Glomerular visceral epithelial cell (primary cell): Measurements from ENCODE around the gene MOCOS.
"Not testable (repeated sequence)": the region's sequence is repeated elsewhere in the genome, so short reads cannot be mapped to it uniquely, and the experiment has no call there.

Source experiments
- DNase-seq: peaks from one replicate; pipeline ENCODE4 v3.0.0-alpha.2; 2016; ENCODE audit errors: extremely low spot score

Gene MOCOS

DNA sequence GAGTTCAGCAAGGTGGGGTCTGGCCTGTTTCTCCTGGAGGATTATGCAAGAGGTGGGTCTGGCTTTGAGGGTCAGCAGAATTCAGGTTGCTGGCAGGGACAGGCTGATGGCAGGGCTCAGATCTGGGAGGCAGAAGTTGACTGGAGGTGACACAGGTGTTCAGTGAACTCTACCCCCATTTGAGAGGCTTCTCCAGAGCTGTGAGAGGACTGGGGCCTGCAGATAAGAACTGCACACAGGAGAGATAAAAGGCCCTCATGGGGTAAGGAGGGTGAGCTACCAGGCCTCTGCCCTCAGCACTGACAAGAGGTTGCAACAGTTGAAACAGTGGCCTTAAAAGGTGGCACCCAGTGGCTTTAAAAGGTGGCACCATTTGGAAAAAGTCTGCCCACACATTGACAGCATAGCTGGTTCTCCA, 13.1 kb downstream of the MOCOS start:
- no peak for DNase-seq

DNA sequence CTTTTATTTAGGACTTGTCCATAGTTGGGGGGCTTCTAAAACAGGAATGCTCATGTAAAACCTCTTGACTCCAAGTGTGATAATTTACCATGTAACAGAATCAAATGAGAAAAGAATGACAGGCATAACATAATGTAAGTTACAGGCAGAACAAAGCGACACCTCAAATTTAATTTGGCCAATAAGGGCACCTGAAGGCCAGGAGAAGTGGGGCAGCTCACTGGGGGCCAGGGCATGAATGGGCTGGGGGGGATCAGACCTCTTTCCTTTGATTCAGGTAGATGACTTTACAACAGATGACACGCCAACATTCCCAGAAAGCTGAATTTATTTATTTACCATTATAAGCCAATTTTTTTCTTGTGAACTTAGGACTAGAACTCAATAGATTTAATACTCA, 14.5 kb downstream of the MOCOS start:
- DNase-seq: no peak

DNA sequence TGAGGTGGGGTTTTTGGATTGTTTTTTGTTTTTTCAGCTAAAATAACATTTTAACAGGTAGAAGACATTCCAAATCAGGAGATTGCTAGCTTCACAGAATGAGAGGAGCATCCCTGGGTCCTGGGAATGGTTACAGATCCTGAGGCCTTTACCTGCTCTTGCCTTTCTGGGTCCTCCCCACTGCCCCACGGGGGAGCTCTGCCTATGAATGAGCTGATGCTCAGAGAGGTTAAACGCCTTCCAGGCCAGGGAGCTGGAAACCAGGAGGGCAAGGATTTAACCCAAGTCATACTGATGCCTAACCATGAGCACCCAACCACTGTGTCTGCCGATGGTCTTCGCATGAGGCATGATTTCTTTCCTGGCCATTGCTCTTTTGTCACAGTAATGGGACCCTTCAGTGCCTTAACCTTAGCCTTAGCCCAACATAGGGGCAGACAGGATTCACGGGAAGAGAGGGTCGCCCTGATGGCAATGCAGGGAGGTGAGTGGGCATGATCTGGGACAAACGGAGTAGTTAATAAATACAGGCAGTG, 16.1 kb downstream of the MOCOS start:
- DNase-seq: no peak

DNA sequence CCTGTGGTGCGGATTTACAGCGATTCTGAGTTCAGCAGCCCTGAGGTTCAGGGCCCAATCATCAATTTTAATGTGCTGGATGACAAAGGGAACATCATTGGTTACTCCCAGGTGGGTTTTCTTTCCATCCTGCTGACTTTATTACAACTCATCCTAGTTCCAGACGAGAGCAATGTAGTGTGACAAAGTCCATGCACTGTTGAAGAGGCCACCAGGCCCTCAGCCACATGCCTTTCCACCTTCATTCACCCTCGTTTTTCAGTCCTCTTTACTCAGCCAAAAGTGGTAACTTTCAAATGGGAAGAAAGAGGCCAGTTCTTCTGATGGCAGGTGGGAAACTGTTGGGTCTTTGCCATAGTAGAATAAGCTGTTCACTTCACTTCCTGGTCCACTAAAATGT, 17.9 kb downstream of the MOCOS start:
- DNase-seq: no peak

DNA sequence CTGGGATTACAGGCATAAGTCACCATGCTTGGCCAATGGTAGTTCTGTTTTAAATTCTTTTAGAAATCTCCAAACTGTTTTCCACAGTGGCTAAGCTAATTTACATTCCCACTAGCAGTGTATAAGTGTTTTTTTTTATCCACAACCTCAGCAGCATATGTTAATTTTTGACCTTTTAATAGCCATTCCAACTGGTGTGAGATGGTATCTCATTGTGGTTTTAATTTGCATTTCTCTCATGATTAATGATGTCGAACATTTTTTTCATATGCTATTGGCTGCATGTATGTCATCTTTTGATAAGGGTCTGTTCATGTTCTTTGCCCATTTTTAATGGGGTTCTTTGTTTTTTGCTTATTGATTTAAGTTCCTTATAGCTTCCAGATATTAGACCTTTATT, 20.0 kb downstream of the MOCOS start:
- no peak for DNase-seq

DNA sequence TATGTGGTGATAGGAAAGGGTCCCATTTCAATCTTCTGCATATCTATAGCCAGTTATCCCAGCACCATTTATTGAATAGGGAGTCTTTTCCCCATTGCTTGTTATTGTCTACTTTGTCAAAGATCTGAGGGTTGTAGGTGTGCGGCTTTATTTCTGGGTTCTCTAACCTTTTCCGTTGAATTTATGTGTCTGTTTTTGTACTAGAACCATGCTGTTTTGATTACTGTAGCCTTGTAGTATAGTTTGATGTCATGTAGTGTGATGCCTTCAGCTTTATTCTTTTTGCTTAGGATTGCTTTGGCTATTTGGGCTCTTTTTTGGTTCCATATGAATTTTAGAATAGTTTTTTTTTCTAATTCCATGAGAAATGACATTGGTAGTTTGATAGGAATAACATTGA, 20.7 kb downstream of the MOCOS start:
- not testable (repeated sequence) for DNase-seq

DNA sequence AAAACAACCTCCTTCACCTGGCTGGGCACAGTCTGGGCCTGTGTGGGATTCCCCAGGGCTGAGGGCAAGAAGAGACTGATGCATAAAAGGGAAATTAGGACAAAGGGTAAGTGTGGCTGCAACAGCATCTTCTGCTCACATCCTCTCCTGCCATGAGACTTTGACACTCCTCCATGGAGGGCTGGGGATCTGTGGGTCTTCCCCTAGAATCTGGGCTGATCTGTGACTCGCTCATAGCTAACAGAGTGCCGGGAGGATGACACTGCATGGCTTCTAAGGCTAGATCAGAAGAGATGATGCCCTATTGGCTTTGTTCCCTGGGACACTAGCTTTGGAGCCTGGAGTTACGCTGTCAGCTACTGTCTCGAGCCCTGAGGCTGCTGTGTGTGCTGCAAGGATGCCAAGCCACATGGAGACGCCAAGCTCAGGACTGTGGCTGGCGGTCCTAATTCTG, 24.3 kb downstream of the MOCOS start:
- peak; percentile 56 for DNase-seq

DNA sequence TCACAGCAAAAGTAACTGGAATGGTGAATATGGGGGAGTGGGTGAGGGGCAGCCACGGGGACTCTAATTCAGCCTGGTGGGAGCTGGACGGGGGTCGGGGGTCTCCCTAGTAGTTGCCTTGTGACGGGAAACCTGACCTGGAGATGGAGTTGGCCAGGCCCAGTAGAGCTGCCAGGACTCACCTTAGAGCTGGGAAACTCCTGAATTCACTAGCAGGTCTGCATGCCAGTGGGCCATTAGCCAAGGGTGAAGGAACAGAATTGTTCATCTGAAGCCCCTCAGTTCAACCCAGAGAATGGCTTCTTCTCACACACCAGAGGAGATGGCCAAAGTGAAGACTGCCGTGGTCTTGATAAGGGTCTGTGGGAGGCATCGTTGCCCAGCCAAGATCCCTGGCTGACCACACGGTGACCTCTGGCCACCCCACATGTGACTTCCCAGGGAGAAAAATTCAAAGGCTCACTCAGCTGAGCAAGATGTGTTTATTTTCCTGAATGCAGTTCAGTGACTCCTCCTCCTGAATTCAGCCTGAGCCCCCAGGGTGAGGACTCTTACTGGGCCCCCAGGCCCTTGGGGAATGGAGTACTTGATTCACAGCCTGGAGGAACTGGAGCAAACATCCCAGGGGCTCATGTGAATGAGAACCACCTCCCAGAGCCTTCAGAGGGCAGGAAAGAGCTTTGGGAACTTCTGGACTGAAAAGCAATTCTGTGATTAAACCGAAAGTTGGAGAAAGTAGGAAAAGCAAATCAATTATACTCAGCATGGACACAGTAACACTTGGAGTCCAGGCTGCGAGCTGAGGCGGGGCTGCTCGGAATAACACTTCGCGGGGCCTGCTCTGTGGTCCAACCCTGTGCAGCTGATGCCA, 25.2 kb downstream of the MOCOS start:
- DNase-seq: no peak

DNA sequence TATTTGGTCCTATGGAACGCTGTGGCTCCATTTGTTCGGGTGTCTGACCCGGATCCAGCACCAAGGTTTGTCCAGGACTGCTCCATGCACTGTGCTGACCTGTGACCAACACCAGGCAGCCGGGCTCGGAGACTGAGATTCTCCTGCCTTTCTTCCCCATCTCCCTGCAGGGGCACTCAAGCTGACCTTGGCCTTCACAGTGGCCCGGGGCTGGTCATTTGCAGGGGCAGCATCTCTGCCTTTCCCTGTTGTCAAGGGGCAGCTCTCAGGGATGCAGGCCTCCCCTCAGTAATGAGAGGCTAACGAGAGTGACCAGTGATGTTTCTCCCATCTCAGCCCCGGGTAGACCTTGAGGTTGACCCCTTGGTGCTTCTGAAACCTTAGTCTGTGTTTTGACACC, 27.5 kb downstream of the MOCOS start:
- DNase-seq: no peak

DNA sequence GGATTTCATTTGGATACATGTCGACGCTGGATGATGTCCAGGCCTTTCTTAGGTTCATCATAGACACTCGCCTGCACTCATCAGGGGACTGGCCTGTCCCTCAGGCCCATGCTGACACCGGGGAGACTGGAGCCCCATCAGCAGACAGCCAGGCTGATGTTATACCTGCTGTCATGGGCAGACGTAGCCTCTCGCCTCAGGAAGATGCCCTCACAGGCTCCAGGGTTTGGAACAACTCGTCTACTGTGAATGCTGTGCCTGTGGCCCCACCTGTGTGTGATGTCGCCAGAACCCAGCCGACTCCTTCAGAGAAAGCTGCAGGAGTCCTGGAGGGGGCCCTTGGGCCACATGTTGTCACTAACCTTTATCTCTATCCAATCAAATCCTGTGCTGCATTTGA, 28.3 kb downstream of the MOCOS start:
- no peak for DNase-seq

DNA sequence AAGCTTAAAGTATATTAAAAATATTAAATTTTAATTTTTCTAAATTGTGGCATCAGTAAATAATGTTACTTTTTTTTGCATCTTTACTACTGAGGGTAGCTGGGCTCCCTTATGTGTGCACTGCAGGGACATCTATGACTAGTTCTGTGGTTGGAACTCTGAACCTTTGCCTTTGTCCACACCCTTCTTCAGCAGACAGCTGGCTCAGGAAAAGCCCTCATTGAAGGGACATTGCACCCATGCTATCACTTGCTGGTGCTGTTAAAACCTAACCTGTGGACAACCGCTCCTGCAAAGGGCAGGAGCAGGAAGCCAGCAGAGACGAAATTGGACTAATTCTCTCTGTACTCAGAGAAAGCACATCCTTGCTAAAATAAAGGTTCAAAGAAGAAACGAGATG, 30.1 kb downstream of the MOCOS start:
- no peak for DNase-seq

DNA sequence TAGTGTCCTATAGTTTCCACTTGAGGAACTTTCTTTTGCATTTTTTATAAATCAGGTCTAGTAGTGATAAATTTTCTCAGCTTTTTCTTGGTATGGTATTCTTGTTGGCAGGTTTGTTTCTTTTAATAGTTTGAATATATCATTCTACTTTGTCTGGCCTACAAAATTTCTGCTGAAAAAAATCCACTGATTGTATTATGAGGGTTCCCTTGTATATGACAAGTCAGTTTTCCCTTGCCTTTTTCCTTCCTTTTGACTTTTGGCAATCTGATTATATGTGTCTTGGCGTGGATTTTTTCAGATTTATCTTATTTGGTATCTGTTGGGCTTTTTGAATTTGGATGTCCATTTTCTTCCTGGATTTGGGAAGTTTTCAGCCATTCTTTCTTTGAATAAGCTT, 41.9 kb downstream of the MOCOS start:
- no peak for DNase-seq

DNA sequence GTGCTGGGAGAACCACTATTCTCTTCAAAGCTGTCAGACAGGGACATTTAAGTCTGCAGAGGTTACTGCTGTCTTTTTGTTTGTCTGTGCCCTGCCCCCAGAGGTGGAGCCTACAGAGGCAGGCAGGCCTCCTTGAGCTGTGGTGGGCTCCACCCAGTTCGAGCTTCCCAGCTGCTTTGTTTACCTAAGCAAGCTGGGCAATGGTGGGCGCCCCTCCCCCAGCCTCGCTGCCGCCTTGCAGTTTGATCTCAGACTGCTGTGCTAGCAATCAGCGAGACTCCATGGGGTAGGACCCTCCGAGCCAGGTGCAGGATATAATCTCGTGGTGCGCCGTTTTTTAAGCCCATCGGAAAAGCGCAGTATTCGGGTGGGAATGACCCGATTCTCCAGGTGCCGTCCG, 53.2 kb downstream of the MOCOS start:
- DNase-seq: not testable (repeated sequence)

DNA sequence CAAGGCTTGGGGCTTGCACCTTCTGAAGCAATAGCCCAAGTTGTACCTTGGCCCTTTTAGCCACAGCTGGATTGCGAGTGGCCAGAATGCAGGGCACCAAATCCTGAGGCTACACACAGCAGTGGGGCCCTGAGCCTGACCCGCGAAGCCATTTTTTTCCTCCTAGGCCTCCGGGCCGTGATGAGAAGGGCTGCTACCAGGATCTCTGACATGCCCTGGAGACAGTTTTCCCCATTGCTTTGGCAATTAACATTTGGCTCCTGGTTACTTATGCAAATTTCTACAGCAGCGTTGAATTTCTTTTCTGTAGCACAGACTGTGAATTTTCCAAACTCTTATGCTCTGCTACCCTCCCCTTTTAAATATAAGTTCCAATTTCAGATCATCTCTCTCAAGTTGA, 54.5 kb downstream of the MOCOS start:
- DNase-seq: no peak

DNA sequence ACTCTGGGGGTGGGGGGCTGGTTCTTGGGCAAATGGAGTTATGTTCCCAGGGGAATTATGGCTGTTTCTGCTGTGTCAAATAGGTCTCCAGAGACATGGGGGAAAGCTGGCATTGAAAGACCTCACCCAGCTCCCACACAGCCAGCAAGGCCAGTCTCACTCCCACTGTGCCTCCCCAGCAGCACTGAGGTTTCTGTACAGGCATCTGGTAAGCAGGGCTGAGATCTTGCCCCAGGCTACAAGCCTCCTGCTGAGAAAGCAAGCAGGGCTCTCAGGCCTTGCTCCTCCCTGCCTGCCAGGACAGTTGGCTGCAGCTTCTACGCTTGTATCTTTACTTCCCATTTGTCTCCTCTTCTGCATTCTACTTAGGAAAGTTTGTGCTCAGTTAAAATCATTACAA, 59.7 kb downstream of the MOCOS start:
- no peak for DNase-seq

DNA sequence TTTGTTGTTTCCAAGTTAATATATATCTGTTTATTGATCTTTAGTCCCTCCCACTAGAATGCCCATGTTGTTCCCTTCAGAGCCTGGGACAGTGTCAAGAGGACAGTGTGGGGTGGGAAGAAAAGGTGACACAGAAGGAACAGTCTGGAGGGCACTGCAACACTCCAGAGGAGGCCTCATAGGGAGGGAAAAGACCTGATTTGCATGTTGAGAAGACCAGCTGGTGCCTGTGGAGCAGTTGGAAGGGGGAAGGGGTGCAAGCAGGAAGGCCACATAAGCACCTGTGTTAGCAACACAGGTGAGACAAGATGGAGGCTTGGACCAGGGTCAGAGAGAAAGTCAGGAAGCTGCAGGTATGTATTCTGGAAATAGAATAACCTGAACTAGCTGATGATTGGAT, 62.1 kb downstream of the MOCOS start:
- DNase-seq: no peak

DNA sequence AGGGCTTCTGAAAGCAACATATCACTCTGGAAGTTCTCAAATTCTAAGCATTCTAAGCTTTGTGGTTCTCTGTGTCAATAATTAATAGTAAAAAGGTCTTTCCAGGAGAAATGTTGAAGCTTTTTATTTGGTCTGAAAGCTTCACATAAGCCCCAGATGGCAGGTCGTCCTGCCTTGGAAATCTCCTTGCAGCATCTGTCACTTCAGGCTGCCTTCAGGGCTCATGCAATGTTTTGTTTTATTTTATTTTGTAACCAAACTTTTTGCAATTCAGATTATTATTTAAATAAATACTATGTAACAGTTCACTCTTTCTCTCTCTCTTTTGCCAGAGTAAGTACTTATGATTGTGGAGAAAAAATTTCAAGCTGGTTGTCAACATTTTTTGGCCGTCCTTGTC, 63.5 kb downstream of the MOCOS start:
- DNase-seq: no peak

DNA sequence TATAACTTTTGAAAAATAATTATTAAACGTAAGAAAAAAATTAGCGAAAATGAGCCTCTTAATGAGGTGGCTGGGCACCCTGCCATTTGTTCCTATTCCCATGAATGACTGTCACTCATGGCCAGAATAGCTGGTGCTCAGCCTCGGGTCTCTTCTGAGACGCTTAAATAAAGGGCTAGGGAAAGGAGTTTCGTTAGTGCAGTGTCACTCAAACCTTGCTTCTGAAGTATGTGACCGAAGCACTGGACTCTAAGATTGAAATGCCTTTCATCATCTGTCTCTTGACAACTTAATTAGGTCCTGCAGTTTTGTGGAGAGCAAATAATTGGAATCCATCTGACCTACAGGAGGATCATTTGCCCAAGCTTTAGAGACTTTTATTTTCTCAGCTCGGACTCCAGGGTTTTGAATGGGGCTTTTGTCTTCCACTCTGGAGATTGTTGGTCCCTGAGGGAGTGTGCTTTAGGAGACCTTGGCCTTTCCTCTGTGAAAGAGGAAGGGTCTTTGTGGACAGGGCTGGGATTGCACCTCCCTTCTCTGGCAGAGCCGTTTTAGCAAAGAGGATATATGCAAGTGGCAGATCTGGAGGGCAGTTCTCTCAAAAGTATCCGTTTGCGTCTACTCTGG, 67.9 kb downstream of the MOCOS start:
- no peak for DNase-seq

DNA sequence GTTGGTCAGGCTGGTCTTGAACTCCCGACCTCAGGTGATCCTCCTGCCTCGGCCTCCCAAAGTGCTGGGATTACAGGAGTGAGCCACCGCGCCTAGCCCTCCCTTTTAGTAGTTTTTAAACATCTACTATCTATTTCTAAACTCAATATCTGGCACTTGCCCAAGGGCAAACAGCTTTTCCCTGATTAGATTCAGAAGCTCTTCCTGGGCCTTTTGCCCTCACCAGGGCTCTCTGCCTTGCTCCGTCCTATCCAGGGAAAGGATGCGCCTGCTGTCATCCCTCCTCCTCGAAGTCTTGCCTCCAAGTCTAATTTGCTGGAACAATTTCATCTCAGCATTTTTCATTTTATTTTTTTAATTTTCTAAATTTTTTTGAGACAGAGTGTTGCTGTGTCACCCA, 68.8 kb downstream of the MOCOS start:
- DNase-seq: no peak

DNA sequence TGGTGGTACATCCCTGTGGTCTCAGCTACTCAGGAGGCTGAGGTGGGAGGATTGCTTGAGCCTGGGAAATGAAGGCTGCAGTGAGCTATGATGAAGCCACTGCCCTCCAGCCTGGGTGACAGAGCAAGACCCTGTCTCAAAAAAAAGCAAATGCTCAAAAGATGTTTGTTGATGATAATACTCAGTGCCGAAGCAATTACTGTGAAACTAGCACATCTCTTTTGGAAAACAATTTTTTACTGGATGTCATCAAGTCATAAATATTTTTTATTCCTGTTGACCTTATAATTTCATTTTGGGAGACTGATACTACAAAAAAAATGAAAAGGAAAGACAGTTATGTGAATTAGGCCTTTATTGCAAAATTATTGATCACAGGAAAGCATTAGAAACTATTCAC, 75.7 kb downstream of the MOCOS start:
- no peak for DNase-seq

DNA sequence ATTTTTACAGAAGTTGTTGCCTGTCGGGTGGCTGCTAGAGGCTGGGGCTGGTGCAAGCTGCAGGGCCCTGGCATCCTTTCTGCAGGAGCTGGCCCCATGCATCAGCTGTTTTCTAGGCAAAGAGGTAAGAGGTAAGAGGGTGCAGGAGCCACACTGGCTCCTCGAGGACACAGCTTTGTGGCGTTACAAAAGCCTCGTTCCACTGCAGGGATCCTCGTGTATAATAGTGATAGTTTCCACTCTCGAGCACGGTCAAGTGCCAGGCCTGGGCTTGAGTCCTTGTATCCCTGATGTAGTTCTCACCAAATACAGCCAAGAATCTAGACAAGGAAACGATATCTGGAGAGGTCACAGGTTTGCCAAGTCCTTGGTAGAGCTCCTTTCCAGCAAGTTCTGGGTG, 77.0 kb downstream of the MOCOS start:
- DNase-seq: no peak

DNA sequence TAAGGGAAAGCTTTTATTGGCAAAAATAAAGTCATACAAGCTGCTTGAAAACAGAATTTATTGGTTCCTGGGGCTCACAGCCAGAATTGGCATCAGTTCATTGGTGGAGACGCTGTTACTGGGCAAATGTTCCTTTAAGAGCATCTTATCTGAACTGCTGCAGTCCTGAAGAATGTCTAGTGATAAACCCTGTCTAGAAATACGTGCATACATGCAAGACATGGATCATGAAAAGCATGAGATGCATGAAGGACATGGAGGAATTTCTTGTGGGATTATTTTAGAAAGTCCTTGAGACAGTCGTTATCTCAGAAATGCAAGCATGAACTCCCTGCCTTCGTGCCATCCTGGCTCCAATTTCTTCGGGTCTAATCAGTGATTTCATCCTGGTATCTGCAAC, 77.7 kb downstream of the MOCOS start:
- DNase-seq: no peak

DNA sequence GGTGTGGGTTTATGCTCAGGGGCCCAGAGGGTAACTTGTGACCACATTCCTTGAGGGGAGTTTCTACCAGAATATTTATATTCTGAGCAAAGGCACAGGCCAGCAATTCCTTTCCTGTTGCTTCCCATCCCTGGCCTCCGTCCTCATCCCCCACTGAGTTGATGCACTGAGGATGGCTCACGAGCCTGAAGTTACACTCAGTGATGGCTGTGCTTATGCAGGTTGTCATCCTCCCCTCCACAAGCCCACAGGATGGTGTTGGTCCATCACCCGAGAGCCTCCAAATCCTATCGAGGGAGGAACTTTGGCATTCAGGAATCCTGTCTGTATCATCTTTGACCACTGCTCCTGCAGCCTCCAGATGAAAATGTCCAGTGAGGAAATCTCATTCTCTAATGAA, 81.9 kb downstream of the MOCOS start:
- no peak for DNase-seq
